Naive thymus-derived CD4-positive, alpha-beta T cell (primary cell): ENCODE data around the gene SIX3. TPM values are rescaled to one million over a fixed set of nuclear protein-coding genes. Genes with fewer than 3 reads are reported as not detected.

Source experiments
- polyA plus RNA-seq, 2 donors: library from polyadenylated mRNA; unstranded; fragments of 300-500 nt; fragmentation: Illumina TruSeq; gene quantifications; one replicate each; pipeline ENCODE4 v1.2.3, GENCODE V29; 2021
- total RNA-seq, 6 experiments: library from RNA in 5 of 6; stranded (reverse) in 5 of 6; gene quantifications; 1 replicate in 5 of 6; 2 replicates in 1 of 6; pipeline ENCODE4 v1.2.3 and lab custom pipeline; 2021 to 2026

SIX3 gene
- total and polyA plus RNA-seq, 7 experiments from 2014 or later: not detected

Other genes with a start within 250 kb of the SIX3 start
- gene SIX2, start 67.8 kb downstream of the SIX3 start, total RNA-seq: not detected
- not detected for gene SIX2, start 67.8 kb downstream of the SIX3 start, polyA plus RNA-seq